ENCODE measurements around the gene VPREB1.
"Not testable (repeated sequence)": the region's sequence is repeated elsewhere in the genome, so short reads cannot be mapped to it uniquely, and the experiment has no call there.

Gene VPREB1

DNA sequence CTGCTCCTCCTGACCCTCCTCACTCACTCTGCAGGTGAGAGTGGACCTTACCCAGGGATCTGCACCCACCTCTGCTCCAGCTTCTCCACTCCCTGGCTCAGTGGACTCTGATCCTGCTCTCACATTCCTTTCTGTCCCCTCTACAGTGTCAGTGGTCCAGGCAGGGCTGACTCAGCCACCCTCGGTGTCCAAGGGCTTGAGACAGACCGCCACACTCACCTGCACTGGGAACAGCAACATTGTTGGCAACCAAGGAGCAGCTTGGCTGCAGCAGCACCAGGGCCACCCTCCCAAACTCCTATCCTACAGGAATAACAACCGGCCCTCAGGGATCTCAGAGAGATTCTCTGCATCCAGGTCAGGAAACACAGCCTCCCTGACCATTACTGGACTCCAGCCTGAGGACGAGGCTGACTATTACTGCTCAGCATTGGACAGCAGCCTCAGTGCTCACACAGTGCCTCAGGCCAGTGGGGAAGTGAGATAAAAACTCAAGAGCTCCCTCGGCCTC lies 29.7 kb upstream of the VPREB1 start:
- no peak for DNase-seq

DNA sequence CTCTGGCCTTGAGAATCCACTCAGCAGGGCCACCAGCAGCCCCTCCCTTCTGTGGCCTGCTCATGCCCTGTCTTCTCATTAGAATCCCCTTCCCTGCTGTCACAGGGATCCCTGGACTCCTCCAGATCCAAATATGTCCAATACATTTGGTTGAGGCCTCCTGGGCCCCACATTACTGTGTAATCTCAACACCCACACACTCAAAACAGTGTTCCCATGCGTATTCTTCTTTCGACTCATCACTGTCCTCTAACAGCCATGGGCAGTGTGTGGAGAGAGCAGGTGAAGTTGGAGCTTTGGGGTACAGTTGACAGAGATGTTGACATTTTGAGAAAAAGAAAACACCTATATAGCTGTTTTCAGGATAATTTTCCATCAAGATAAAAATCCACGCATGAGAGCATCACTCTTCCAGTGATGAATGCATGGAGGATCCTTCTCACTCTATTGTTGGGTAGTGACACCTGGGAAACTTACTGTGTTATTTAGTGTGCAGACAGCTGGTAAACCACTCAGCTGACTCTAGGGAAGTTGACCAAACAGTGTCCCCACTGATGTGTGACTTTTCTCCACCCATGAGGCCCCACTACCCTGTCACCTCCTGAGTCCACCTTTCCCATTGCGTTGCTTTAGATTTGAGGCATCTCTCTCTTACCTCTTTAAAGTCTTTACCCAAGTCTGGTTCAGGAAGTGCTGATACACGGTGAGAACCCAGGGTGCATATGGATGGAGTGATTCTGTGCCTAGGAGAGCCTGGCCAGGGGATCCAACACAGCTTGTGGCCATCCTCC lies 28.7 kb upstream of the VPREB1 start:
- no peak for DNase-seq

DNA sequence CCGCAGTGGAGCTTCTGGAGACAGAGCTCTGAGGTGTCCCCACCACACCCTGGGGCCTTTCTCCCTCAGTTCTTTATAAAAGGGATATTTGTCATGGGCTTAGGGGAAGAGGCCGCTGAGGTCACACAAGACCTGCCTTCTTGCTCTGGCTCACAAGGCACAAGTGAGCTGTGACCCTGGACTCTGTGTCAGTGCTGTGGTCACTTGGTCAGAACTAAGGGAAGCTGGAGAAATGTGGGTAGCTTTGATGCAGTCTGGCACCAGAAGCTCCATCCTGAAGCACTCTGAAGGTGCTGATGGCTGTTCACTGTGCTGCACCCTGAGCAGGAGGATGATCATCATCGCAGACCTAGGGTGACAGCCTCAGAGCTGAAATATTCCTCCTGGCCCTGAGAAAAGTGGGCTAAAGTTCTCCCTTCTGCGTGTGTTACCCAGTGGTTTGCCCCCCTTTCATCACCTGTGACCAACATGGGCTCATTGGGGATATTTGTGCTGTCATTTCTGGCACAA lies 28.1 kb upstream of the VPREB1 start:
- DNase-seq, result no peak

DNA sequence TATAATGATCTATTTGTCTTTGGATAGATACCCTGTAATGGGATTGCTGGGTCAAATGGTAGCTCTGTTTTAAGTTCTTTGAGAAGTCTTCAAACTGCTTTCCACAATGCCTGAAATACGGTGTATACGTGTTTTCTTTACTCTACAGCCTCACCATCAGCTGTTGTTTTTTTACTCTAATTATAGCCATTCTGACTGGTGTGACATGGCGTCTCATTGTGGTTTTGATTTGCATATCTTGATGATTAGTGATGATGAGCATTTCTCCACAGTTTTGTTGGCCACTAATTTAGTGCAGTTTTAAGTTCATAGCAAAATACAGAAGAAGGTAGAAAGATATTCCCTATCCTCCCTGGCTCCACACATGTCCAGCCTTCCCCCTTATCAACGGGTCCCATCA lies 26.3 kb upstream of the VPREB1 start:
- DNase-seq, result no peak

DNA sequence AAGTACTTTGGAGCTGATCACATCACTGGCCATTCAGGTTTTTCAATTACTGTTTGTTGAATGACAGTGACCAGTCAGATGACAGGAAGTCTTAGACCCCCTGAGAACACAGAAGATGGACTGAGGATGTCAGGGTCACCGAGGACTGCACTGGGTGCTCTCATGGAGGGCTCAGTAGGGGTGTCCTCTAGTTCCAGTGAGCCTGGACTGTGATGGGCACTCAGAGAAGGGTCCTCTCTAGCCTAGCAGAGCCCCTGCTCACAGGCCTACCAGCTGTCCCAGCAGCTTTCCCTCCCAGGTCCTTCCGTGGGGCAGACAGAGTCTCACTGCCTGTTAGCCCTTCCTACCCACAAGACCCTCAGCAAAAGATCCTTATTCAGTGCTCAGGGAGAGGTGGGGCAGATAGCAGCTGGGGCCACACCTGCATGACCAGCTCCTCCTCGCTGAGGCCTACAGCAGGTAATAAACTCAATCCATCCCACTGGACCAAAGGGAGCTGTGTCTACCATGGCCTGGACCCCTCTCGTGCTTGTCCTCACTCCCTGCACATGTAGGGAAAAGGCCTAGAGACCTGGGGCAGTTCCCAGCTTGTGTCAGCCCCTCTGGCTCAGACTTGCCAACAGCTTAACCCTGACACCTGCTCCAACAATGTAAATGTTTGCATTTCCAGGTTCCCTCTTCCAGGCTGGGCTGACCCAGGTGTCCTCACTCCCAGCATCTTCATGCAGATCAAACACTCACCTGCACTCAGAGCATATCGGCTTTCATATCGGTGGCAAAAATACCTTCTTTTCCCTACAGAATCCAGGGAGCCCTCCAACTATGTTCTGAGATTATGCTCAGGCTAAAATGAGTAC lies 25.2 kb upstream of the VPREB1 start:
- DNase-seq, result no peak

DNA sequence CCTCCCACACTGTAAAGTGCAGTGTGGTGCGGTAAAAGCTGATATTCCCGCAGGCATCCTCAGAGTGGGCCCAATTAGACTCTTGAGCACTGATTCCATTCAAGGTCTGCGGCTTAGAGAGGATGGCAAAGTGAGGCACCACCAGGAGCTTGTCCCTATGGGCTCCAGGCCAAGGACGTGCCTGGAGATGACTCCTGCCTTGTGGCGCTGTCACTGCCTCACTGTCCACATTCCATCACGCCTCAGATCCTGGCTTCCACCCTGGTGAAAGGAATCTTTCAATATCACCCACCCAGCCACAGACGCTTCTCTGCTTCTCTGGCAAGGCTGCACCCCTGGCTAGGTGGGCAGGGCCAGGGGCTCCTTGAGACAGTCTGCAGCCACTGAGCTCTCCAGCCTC lies 23.5 kb upstream of the VPREB1 start:
- DNase-seq, result not testable (repeated sequence)

DNA sequence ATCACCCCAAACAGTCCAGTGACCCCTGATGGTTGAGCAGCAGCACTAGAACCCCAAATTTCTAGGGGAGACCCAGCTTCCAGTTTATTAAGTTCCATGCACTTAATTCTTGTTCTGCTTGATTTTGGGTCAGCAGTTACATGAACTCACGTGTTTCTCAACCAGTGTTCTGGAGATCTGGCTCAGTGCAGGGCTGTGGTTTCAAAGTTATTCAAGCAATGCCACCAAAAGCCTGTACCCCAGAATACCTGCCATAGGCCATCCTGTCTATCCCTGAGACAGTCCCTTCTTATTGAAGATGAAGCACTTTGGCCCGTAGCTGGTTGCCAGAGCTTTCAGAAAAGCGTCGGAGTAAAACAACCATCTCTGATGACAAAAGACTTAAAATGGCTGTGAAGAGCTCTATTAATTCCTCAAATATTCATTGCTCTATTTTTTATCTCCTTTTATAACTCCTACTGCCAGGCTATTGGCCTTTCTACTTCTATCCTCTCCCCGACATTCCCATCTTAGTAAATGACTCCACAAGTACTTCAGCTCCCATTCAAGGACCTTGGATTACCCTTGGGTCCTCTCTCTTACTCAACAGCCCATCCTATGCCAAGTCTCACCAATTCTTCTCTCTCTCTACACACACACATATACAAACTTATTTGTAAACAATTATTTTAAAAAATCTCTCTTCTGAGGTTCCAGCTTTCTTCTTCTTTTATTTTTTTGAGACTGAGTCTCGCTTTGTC lies 18.0 kb upstream of the VPREB1 start:
- no peak for DNase-seq

DNA sequence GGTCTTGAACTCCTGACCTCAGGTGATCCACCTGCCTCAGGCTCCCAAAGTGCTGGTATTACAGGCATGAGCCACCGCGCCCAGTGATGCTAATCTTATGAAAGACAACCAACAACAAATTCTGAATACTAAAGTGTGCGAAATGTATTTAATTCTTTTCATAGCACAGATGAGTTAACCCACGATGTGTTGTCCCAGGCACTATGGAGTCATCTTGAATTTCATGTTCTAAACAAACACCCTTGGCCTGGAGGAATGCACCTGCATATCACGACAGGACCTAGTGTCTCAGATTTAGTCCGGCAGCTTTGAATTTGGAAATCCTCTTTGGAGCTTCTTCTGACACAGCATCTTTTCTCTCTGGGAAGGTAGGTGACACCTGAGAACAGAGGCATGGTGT lies 16.2 kb upstream of the VPREB1 start:
- DNase-seq, result no peak

DNA sequence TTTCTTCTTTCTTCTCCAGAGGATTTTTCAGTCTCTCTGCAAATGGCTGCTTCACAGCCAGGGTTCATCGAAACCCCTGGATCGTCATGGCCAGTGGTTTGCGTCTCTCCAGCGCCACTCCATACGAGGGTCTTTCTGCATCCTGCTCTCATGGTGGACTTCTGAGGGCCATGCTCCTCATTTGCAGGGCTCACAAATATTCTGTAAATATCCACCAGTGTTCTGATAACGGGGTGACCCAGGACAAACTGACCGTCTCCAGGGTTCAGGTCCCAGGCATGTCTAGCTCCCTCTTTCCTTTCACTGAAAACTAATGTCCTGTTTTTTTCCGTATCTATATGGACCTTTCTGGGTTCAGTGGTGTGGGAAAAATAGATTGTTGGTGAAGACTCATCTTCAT lies 15.7 kb upstream of the VPREB1 start:
- DNase-seq, result no peak

DNA sequence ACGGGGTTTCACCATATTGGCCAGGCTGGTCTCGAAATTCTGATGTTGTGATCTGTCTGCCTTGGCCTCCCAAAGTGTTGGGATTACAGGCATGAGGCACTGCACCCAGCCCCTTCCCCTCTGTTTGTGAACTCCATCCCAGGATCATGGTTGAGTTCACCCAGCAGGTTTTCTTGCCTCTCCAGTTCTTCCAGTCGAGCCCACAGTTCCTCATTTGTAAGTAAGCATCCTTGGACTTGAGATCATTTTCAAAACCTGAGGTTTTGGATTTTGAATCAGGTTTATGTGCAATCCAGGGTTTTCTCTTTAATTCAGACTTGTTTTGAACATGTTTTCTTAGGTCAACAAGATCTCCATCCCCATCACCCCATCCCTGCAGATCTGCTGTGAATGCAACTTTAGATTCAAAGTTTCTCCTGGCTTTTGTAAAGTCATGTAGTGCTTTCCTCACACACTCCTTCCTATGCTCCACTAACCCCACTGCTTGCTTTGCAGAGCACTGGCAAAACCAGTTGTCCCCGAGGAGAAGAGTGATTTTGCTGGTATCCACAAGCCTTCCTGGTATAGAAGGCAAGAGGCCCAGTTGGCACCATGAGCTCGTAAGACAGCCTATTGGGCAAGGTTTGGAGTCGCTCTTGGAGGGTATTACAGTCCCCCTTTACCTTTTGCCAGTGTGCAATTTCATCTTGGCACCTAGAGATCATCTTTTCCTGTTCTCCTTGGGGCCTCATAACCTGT lies 14.7 kb upstream of the VPREB1 start:
- no peak for DNase-seq

DNA sequence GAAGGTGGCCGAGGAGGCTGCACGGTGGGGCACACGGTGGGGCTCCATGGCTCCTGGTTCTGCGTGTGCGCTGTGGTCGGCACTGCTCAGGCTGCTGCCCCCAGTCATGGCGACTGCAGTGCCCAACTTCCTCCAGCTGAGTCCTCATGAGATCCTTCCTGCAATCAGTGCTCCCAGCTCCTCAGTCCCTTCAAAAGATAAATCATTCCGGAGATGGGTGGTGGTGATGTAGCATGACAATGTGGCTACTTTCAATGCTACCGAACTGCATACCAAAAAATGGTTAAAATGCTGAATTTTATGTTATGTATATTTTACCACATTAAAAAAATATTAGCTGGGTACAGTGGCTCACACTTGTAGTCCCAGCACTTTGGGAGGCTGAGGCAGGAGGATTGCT lies 14.1 kb upstream of the VPREB1 start:
- DNase-seq, result no peak

DNA sequence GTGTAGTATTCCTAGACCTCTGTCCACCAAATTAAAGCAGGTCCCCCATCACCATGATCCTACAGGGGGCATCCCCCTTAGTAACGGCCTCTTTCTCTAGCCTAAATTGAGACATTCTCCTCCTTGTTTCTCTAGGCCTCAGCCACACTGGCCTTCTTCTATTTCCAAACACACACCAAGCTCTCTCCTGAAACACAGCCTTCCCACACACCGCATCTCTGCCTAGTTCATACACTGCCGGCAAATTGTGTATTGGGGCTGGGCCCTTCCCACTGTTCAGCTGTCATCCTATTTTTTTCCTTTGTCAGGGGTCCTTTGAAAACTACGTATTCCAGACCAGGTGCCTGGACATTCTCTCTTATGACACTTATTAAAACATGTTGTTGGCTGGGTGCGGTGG lies 11.5 kb upstream of the VPREB1 start:
- DNase-seq, result no peak

DNA sequence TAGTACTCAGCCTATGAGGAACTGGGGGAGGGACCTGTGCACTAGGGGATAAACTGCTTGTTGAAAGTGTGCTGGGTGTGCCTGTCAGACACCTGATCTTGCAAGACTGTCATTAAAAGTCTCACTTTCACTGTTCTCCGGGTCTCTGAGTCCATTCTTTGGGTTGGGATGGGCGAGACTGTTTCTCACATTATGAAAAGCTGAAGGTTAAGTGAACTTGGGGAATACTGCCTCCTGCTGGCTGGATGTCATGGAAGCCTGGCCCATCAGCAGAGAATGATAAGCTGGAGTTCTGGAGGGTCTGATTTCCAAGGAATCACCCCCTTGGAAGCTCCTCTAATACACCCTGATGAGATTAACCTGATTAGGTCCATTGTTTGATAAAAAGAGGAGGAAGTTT lies 9.0 kb upstream of the VPREB1 start:
- peak; percentile 53 for DNase-seq

DNA sequence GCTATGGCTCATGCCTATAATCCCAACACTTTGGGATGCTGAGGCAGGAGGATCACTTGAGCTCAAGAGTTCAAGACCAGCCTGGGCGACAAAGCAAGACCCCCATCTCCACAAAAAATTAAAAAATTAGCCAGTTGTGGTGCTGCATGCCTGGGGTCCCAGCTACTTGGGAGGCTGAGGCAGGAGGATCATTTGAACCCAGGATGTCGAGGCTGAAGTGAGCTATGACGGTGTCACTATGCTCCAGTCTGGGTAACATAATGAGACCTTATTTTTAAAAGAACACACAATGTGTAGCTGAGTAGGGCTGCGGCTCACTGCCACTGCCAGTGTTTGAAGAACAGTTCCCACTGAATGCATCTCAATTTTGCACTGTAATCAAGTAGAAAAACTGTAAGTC lies 7.1 kb upstream of the VPREB1 start:
- DNase-seq, result no peak

DNA sequence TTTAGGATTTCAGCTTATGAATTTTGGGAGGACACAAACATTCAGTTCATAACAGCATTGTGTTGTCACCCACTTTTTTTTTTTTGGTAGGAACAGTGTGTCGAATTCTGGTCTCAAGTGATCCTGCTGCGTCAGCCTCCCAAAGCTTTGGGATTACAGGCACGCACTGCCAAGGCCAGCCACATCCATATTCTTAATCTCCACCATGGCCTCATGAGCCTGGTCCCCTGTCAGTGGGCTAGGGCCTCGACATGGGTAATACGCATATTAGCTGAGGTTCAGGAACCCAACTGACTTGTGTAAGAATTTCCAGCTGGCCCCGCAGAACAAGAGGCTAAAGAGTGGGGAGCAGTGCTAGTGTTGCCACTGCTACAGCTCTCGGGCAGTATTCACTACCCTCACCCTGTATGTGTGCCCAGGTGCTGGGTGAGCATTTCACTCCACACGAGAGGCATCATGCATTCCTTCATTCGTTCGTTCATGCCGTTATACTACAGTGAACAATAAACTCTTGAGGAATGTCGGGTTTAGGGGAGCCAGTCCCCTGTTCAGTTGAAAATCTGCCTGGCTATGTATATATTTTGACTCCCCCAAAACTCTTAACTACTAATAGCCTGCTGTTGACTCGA lies 5.2 kb upstream of the VPREB1 start:
- DNase-seq, result no peak

DNA sequence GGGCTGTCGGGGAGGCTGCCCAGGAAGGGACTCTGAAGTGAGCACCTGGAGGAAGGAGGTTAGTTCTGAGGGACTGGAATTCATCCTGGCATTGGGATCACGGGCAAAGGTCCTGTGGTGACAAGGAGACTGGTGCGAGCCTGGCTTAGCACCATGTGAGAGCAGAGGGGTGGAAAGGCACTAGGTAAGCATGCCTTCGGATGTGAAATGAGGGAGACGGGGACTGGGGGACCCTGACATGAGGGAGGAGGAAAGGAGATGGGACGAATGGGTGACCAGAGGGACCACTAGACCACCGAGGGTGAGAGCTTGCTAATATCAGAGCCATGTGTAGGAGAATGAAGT lies 3.1 kb upstream of the VPREB1 start:
- DNase-seq, result no peak

DNA sequence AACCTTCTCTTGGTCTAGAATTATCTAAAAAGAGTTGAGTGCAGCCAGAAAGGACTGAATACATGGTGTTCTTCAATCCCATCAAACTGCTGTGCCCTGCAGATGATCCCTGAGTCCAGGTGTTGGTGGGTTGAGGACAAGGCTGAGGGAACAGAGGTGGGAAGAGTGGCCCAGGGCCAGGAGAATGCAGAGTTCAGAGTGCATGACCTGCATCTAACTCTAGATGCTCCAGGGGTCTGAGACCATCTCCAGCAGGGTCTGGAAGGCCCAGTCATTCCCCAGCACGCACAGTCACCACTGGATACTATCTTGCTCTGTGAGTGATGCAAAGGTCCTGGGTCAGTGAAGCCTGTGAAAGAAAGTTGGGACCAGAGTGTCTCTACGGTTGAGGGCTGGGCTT lies 2.1 kb upstream of the VPREB1 start:
- DNase-seq, result no peak

DNA sequence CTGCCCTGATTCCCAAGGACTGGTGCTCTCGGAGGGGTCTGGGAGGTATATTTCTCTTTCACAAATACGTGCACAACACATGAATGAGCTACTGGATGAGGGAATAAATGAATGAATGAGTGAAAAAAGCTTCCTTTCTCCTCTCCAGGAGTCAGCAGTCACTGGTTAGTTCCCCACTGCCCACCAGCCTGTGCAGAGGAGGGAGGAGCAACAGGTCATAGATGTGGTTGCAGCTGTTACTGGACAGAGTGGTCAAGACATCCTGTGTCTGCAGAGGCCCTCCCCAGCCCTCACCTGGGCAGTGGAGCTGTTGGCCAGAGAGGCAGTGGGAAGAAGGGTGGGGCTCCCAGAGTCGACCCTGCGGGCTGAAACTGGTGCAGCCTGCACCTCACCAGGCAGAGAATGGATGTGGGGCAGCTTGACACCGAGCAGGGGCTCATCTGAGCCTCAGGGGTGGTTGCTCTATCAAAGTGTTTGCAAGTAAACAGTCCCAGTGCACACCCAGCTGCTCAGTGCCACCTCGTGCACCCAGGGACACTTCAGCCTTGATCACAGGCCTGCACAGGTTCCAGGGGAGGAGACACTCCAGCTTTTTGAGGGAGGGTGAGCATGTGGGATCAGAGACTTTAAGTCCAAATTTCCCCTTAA lies 1.4 kb upstream of the VPREB1 start:
- no peak for DNase-seq

DNA sequence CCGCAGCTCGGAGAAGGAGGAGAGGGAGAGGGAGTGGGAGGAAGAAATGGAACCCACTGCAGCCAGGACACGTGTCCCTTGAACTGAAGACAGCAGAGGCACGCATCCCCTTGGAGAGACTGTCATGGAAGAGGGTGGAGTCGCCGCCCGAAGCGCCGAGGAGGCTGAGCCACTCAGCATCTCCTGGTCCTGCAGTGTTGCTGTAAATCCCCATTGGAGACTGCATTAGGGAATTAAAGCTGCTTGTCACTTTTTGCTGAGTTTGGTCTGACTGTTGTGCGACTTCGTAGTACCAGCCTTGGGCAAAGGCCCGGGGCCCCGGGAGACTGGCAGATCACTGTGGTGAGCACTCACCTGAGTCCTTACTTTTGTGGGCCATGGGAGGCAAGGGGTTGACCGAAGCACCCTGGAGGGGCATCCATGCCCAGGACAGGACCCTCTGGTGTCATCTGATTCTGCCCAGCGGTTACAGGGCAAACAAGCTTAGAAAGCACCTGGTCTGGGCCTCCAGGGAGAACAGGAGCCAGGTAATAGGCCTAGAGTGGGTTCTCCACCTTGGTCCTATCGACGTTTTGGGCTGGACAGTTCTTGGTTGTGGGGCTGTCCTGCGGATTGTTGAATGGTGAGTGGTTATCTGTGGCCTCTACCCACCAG lies 797 bp downstream of the VPREB1 start:
- DNase-seq, result no peak

DNA sequence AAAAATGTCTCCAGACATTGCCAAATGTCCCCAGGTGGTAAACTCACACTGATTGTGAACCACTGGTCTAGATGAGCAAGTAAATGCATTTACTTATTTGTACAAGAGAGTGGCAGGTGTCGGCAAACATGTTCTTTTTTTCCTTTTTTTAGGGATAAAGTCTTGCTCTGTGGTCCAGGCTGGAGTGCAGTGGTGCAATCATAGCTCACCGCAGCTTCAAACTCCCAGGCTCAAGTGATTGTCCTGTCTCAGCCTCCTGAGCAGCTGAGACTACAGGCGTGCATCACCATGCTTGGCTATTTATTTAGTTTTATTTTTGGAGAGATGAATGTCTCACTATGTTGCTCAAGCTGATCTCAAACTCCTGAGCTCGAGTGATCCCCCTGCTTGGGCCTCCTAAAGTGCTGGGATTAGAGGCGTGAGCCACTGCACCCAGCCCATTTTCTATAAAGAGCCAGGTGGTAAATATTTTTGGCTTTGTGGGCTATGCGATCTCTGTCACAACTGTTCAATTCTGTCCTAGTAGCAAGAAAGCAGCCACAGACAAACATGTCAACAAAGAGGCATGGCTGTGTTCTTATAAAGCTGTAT lies 1.4 kb downstream of the VPREB1 start:
- no peak for DNase-seq

DNA sequence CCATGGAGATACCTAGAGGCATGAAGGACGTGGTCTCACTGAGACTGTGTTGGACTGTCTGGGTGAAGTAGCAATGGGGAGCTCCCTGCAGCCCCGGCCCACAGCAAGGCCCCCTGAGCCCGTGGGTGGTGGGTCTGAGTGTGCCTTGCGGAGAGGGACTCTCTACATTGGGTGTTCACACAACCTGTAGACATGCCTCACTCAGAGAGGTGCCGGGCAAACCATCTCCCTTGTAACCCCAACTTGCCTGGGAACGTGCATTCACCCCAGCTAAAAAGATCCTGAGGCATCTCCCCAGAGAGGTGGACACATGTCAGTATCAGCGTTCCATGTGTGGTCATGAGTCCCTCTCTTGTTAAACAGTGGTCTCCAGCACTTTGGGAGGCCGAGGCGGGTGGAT lies 2.1 kb downstream of the VPREB1 start:
- DNase-seq, result no peak

Measured in stimulated activated CD4-positive, alpha-beta T cell treated with anti-CD3 and anti-CD28 coated beads, Interleukin-1b, Interleukin-23, amount 100 ng/mL, for 48 hours (primary cell).